DMS53 treated with DMSO at 0.1 percent for 48 hours (cell line): Measurements from ENCODE around the gene PANK3.
A peak's percentile ranks its signal among the peaks of the same experiment; 100 is the strongest.
"Not testable (repeated sequence)": the region's sequence is repeated elsewhere in the genome, so short reads cannot be mapped to it uniquely, and the experiment has no call there.

Experiments used
- DNase-seq: peaks from one replicate; lab custom pipeline; 2025; ENCODE audit not compliant: unreplicated experiment; lab: John Stamatoyannopoulos, UW

PANK3 gene

GRCh38 chr5:168553377-168554130 is 25.6 kb downstream of the PANK3 start:
- DNase-seq = no peak

DNA sequence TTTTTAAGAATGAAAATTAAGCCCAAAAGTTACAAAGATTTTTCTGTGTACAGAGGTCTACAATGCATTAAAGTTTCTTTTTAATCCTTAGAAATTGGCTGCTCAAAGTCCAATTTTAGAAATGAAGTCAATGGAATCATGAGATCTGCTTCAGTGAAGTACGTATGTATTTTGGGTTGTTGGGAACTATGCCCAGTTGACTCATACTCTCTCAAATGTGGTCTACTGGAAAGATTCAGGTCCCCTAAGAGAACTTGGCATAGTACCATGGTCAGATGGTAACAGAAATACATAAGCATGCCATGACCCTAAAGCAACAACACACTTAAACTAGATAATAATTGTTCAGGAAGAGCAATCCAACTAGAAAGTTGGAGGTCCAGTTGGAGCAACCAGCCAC is 27.0 kb downstream of the PANK3 start:
- no peak for DNase-seq

- DNase-seq = no peak
Observed at GRCh38 chr5:168550656-168551055, 28.5 kb downstream of the PANK3 start.

DNA sequence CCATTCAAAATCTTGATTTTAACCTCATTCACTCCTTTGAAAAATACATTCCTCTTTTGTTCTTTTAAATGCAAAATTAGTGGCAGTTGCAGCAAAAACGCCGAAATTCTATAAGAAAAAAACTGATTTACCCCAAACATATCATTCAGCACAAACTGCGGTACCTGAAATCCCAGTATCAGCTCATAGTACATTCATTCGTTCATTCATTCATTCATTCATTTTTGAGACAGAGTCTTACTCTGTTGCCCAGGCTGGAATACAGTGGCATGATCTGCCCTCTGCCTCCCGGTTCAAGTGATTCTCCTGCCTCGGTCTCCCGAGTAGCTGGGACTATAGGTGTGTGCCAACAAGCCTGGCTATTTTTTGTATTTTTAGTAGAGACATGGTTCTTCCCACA is 29.6 kb downstream of the PANK3 start:
- no peak for DNase-seq

- DNase-seq = no peak
Observed at GRCh38 chr5:168537176-168537575, 42.0 kb downstream of the PANK3 start.

DNA sequence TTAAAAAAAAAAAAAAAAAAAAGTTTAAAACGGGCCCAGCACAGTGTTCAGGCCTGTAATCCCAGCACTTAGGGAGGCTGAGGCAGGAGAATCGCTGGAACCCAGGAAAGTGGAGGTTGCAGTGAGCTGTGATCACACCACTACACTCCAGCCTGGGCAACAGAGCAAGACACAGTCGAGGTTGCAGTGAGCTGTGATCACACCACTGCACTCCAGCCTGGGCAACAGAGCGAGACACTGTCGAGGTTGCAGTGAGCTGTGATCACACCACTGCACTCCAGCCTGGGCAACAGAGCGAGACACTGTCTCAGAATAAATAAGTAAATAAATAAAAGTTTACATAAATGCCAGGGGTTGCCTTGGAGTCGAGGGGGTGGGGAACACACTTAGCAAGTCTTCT is 44.8 kb downstream of the PANK3 start:
- DNase-seq = not testable (repeated sequence)

- DNase-seq = no peak
Observed at GRCh38 chr5:168531987-168532864, 46.9 kb downstream of the PANK3 start.

DNA sequence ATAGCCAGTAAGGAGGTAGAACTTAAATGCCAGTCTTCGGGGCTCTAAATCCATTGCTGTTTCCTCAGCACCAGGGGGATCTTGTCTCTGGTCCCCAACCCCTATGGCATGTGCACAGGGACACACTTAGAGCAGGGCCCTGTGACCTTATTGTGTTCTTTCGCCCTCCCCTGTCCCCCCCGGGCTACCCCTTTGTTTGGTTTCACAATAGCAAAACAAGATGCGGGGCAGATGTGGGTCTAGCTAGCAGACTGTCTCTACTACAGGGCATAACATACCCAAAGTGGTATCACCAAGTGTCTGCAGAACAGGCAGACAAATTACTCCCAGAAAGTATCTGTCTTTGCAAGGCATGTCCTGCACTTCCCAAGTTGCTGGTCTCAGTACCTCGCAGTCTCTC is 48.0 kb downstream of the PANK3 start:
- no peak for DNase-seq

- DNase-seq = no peak
Observed at GRCh38 chr5:168530621-168531150, 48.5 kb downstream of the PANK3 start.

DNA sequence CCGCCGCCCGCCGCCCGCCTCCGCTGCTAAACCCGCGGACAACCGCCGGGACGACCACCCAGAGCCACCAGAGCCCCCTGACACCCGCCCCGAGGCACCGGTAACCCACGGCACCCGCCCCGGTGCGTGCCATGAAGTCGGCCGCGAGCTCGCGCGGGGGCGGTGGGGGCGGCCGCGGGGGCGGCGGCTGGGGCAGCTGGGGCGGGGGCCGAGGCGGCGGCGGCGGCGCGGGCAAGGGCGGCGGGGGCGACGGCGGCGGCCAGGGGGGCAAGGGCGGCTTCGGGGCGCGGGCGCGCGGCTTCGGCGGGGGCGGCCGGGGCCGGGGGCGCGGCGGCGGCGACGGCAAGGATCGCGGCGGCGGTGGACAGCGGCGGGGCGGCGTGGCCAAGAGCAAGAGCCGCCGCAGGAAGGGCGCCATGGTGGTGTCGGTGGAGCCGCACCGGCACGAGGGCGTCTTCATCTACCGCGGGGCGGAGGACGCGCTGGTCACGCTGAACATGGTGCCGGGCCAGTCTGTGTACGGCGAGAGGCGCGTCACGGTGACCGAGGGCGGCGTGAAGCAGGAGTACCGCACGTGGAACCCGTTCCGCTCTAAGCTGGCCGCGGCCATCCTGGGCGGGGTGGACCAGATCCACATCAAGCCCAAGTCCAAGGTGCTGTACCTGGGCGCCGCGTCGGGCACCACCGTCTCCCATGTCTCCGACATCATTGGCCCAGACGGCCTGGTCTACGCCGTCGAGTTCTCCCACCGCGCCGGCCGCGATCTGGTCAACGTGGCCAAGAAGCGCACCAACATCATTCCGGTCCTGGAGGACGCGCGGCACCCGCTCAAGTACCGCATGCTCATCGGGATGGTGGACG is 49.6 kb downstream of the PANK3 start:
- DNase-seq = no peak

DNA sequence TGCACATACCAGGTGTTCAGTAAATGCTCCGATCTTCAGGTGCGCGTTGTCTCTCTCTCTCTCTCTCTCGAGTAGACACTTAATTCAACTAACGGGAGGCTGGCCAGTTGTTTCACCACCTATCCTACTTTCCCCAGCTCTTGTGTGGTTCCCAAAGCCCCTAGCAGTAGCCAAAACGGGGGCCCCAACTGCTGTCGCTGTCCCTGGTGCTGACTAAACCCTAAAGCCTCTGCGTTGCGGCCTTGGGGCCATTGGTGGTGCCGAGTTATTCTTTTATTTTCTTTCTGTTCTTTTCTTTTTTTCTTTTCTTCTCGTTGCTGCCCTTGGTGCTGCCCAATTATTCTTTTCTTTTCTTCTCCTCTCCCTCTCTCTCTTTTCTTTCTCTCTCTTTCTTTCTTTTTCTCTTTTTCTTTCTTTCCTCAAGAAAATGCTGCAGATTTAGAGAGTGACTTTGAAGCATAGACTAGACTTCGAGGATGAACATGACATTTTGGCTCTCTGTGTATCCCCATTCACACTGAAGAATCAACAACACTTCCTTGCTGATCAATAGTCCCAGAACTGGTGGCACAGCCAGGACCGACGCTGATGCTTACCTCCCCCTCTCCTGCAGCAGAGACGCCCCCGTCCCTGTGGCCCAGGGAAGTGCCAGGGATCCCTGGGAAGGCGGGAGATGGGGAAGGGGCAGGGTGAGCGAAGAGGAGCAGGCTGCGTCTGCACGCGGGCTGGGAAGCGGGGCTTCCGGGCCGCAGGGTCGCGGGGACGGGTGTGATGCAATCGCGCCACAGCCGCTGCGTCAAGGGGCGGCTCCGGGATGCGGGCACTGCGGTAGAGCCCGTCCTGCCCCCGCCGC is 50.4 kb downstream of the PANK3 start, which contains the start of gene FBLL1:
Gene FBLL1, plus strand, starts transcription at position 785 of the 853 bp plus-strand sequence. CDS start 200 bp downstream, outside the sequence.
- no peak for DNase-seq

- DNase-seq = no peak
Observed at GRCh38 chr5:168527756-168528295, 51.3 kb downstream of the PANK3 start.

- DNase-seq = peak; percentile 64
Observed at GRCh38 chr5:168525856-168526255, 53.3 kb downstream of the PANK3 start.

DNA sequence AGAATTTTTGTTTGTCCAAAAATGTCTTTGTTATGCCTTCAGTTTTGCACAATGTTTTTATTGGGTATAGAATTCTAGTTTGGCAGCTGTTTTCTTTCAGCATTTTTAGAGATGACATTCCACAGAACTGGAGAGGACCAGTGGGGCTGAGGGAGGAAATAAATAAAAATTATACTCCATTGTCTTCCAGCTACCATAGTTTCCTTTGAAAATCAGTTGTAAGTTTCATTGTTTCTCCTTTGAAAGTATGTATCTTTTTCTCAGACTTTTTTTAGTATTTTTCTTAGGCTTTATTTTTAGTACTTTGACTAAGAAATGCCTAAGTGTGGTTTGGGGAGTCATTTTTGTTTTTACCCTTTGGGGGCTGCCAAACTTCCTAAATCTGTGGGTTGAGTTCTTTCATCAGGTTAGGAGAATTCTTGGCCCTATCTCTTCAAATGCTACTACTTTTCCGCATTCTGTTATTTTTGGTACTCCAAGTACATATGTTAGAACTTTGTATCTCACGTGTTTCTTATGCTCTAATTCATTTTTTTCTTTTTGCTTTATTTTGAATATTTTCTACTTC is 65.2 kb downstream of the PANK3 start:
- DNase-seq = no peak

GRCh38 chr5:168502563-168503237 is 76.5 kb downstream of the PANK3 start:
- DNase-seq = no peak
